ENCODE data around the gene BRPF3. TPM values are rescaled to one million over a fixed set of nuclear protein-coding genes. Genes with fewer than 3 reads are reported as not detected.

Gene BRPF3
- total and polyA plus RNA-seq, 10 donors, result 2.4 to 42.7 (median 31.6) TPM

DNA sequence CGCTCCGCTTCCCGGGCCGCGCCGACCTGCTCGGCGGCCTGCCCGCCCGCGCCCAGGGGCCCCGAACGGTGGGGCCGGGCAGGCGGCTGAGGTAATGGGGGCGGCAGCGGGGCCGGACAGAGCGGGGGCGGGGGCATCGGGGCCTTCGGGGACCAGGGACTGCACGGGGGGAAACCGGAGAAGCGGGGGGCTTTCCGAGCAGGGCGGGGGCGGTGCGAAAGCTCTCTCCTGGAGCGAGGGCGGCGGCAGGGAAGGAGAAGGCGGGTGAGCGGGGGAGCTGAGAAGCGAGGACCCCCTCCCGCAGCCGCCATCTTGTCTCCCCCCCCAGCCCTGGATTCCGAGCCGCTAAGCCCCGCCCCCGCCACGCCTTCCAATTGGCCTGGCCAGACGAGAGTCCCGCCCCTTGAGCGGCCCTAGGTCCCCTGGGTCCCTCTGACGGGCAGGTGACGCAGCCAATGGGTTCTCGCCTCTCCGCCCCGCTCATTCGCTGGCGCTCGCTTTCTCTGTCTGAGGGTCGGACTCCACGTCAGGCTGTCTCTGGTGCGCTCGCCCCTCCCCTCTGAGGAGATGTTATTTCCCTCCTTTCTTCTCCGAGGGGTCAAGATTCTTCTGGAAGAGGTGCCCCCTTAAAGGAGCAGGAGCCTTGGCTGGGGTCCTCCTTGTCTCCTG, 470 bp downstream of the BRPF3 start:
- WGBS, 5 donors, result 0 to 1% (median 1%) methylated on average over 6 to 58 of the region's 58 CpGs
- TF ChIP-seq CTCF (IDR thresholded peaks at IDR 0.05 in 8 of 11, conservative IDR thresholded peaks at IDR 0.05 in 3 of 11) (peak in 1 of 11 experiments; percentile 32), POLR2A (IDR thresholded peaks at IDR 0.05) (no peak), POLR2AphosphoS5 (IDR thresholded peaks at IDR 0.05) (peak; percentile 61 to 76 (median 75))
- no peaks in the 10 kb centered on the region for H3K27me3 ChIP-seq (replicated peaks in 1 of 7)

DNA sequence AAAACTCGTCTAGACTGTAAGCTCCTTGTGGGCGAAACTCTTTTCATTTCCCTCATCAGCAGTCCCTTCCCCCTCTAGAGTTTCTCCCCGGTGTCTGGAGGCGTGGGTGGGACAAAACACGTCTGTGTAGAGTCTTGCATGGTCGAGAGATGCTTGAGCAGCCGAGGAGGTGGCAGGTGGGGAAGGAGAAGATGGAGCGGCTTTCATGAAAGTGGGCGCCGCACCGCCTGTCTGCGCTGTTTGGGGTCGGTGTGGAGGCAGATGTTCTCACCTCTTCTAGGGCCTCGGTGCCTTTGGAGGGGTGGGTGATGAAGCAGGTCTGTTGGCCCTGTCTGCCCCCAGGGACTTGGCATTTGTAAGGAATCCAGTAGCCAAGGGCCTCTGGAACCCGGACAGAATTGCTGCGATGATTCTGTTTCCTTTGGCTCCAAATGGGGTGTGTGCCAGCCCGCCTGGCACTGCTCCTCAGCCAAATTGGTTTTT, 1.2 kb downstream of the BRPF3 start:
- Histone ChIP-seq H3K4me1 (peaks cover 11 to 61% (median 45%) of the 10 kb centered on the region in 6 donors), H3K27ac (peak overlapping the region in 5 of 8 donors; percentile 95 to 99 (median 98)), H3K27me3 (replicated peaks in 1 of 7) (no peaks in the 10 kb centered on the region), H3K36me3 (peaks cover 0 to 31% (median 21%) of the 10 kb centered on the region in 6 donors), H3K9me3 (no peaks in the 10 kb centered on the region), H3K4me3 (peak overlapping the region in 7 of 8 donors; percentile 49 to 86 (median 70))
- no peak for TF ChIP-seq CTCF (IDR thresholded peaks at IDR 0.05 in 8 of 11, conservative IDR thresholded peaks at IDR 0.05 in 3 of 11)
- TF ChIP-seq POLR2A (IDR thresholded peaks at IDR 0.05), result no peak
- no peak for TF ChIP-seq POLR2AphosphoS5 (IDR thresholded peaks at IDR 0.05)
- intact Hi-C loops (cut with DNase I; ENCODE audit: low total_unique reads), result loop anchor here (5.0 kb wide), 1 partner anchor 165 kb away; no protein-coding TSS in a partner anchor
- DNase-seq, result peak; percentile 80
- WGBS, 5 donors, result 67 to 76% (median 71%) methylated on average over 17 of the region's 17 CpGs

More for the DNA sequence above, 470 bp downstream of the BRPF3 start:
- intact Hi-C loops (cut with DNase I; ENCODE audit: low total_unique reads), result loop anchor here (5.0 kb wide), 1 partner anchor 165 kb away; no protein-coding TSS in a partner anchor
- Histone ChIP-seq H3K9me3 (no peaks in the 10 kb centered on the region), H3K4me1 (peaks cover 11 to 53% (median 37%) of the 10 kb centered on the region in 6 donors), H3K27ac (peak overlapping the region; percentile 91 to 99 (median 96)), H3K4me3 (peak overlapping the region; percentile 49 to 86 (median 62)), H3K36me3 (peaks cover 0 to 24% (median 20%) of the 10 kb centered on the region in 6 donors)
- peak; percentile 100 for DNase-seq

DNA sequence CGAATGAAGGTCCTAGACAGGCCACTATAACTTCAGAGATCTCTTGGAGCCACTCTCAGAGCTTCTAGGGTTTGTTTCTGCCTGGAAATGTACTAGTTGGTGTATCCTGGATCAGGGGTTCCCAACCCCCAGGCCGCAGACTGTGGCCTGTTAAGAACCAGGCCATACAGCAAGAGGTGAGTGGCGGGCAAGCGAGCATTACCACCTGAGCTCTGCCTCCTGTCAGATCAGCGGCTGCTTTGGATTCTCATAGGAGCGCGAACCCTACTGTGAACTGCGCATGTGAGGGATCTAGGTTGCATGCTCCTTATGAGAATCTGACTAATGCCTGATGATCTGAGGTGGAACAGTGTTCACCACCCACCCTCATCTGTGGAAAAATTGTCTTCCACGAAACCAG, 2.4 kb downstream of the BRPF3 start:
- WGBS, 5 donors, result 94 to 99% (median 97%) methylated on average over 7 to 9 of the region's 9 CpGs
- Histone ChIP-seq H3K27ac (no peak overlapping the region), H3K4me3 (no peak overlapping the region), H3K4me1 (peaks cover 22 to 73% (median 56%) of the 10 kb centered on the region in 6 donors), H3K9me3 (no peaks in the 10 kb centered on the region), H3K27me3 (replicated peaks in 1 of 7) (no peaks in the 10 kb centered on the region), H3K36me3 (peaks cover 0 to 42% (median 21%) of the 10 kb centered on the region in 6 donors)
- TF ChIP-seq POLR2AphosphoS5 (IDR thresholded peaks at IDR 0.05) (no peak), CTCF (IDR thresholded peaks at IDR 0.05 in 8 of 11, conservative IDR thresholded peaks at IDR 0.05 in 3 of 11) (no peak), POLR2A (IDR thresholded peaks at IDR 0.05) (no peak)
- no peak for DNase-seq
- intact Hi-C loops (cut with DNase I; ENCODE audit: low total_unique reads), result loop anchor here (5.0 kb wide), 1 partner anchor 167 kb away; no protein-coding TSS in a partner anchor
